ENCODE measurements around the gene SP9.

Gene SP9

DNA sequence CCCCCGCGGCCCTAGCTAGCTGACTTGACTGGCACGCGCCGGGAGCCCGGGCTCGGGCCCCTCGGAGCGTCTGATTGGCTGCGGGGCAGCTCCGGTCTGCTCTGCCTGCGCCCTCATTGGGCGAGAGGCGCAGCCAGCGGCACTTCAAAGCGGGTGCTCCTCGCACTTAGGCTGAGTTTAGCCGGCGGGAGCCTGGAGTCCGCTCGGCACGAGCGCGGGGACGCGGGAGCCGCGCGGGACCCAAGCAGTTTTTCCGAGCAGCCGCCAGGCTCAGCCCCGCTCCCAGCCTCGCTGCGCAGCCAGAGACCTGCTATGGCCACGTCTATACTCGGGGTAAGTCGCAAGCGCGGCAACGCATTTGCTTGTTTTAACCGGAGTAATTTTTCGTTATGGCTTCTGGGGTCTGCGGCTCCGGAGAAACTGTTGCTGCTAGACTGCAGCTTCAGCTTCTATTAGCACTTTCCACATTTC lies at the start of gene SP9:
TSS of gene SP9 (plus strand) at position 174 of the 471 bp plus-strand sequence. CDS start at position 313, 139 bp downstream.
- Mint-ChIP-seq H3K27ac (peak within 1 kb of the TSS; percentile 59), H3K4me1 (peaks cover 40% of the 10 kb centered on the region), H3K36me3 (ENCODE audit: low read depth) (peaks cover 4% of the 10 kb centered on the region), H3K27me3 (peaks cover 80% of the 10 kb centered on the region), H3K4me3 (peak within 1 kb of the TSS; percentile 60), H3K9me3 (no peaks in the 10 kb centered on the region)
- no peak for DNase-seq
- peak; percentile 39 for ATAC-seq

DNA sequence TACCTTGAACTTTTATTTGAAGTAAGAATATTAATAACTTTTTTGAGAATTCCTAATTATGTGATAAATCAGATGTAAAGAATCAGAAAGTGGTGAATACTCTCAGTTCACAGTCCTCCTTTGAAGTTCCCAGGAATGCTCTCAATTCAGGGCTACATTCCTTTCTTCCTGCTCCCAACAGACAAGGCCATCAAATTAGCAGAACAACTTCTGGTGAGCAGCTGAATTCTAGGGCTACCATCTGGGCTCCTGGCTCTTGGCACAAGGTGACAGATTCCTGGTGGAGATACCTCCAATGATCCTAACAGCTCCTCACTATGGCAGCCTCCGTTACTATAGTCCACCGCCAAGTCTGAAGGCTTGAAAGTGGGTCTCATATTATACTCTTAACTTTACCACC lies 48.6 kb upstream of the SP9 start:
- DNase-seq (no peak), ATAC-seq (no peak)
- Mint-ChIP-seq H3K27ac (no peak overlapping the region), H3K4me3 (no peak overlapping the region), H3K9me3 (no peaks in the 10 kb centered on the region), H3K36me3 (ENCODE audit: low read depth) (no peaks in the 10 kb centered on the region), H3K4me1 (no peaks in the 10 kb centered on the region), H3K27me3 (peaks cover 34% of the 10 kb centered on the region)

GRCh38 chr2:174292908-174293307 lies 41.8 kb upstream of the SP9 start:
- peaks cover 11% of the 10 kb centered on the region for H3K27me3 Mint-ChIP-seq
- H3K27ac Mint-ChIP-seq = no peak overlapping the region
- H3K4me3 Mint-ChIP-seq = no peak overlapping the region
- no peaks in the 10 kb centered on the region for H3K36me3 Mint-ChIP-seq (ENCODE audit: low read depth)
- H3K9me3 Mint-ChIP-seq = no peaks in the 10 kb centered on the region
- DNase-seq = no peak
- H3K4me1 Mint-ChIP-seq = no peaks in the 10 kb centered on the region
- ATAC-seq = no peak

GRCh38 chr2:174300114-174300513 lies 34.6 kb upstream of the SP9 start:
- Mint-ChIP-seq H3K36me3 (ENCODE audit: low read depth) (no peaks in the 10 kb centered on the region), H3K27ac (no peak overlapping the region), H3K9me3 (no peaks in the 10 kb centered on the region), H3K27me3 (peaks cover 10% of the 10 kb centered on the region), H3K4me1 (no peaks in the 10 kb centered on the region), H3K4me3 (no peak overlapping the region)
- ATAC-seq (no peak), DNase-seq (no peak)

- DNase-seq = no peak
- Mint-ChIP-seq H3K9me3 (no peaks in the 10 kb centered on the region), H3K27me3 (peaks cover 61% of the 10 kb centered on the region), H3K36me3 (ENCODE audit: low read depth) (peaks cover 1% of the 10 kb centered on the region), H3K27ac (no peak overlapping the region), H3K4me1 (no peaks in the 10 kb centered on the region), H3K4me3 (no peak overlapping the region)
- no peak for ATAC-seq
These were observed 22.0 kb upstream of the SP9 start for GRCh38 chr2:174312581-174313234.

DNA sequence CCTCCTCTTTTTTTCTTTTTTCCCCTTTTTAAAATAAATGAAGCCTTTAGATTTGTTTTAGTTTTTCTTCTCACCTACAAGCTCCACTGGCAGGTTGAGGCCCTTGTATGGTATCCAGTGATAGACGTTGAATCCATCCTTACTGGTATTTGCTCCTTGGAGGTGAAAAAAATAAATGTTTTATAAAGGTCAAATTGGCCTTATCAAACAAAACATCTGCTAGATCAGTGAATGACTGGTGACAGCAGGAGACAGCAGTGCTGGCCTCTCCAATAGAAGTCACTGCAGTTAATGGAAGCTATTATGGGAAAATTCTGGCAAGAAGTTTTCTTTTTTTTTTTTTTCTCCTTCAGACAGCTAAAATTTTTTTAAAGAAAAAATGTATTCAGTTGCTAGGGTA lies 12.6 kb upstream of the SP9 start:
- no peak for ATAC-seq
- H3K9me3 Mint-ChIP-seq = no peaks in the 10 kb centered on the region
- H3K27ac Mint-ChIP-seq = no peak overlapping the region
- DNase-seq = no peak
- H3K36me3 Mint-ChIP-seq (ENCODE audit: low read depth) = no peaks in the 10 kb centered on the region
- H3K27me3 Mint-ChIP-seq = peaks cover 68% of the 10 kb centered on the region
- H3K4me1 Mint-ChIP-seq = peaks cover 9% of the 10 kb centered on the region
- H3K4me3 Mint-ChIP-seq = no peak overlapping the region

GRCh38 chr2:174322746-174323145 lies 12.0 kb upstream of the SP9 start:
- peaks cover 15% of the 10 kb centered on the region for H3K4me1 Mint-ChIP-seq
- H3K36me3 Mint-ChIP-seq (ENCODE audit: low read depth) = no peaks in the 10 kb centered on the region
- no peak overlapping the region for H3K4me3 Mint-ChIP-seq
- ATAC-seq (no peak), DNase-seq (no peak)
- H3K27ac Mint-ChIP-seq = no peak overlapping the region
- no peaks in the 10 kb centered on the region for H3K9me3 Mint-ChIP-seq
- H3K27me3 Mint-ChIP-seq = peaks cover 72% of the 10 kb centered on the region

- no peaks in the 10 kb centered on the region for H3K9me3 Mint-ChIP-seq
- H3K4me1 Mint-ChIP-seq = peaks cover 23% of the 10 kb centered on the region
- H3K27me3 Mint-ChIP-seq = peaks cover 76% of the 10 kb centered on the region
- DNase-seq = no peak
- no peaks in the 10 kb centered on the region for H3K36me3 Mint-ChIP-seq (ENCODE audit: low read depth)
- ATAC-seq = no peak
- H3K27ac Mint-ChIP-seq = no peak overlapping the region
- no peak overlapping the region for H3K4me3 Mint-ChIP-seq
These were observed 10.2 kb upstream of the SP9 start for GRCh38 chr2:174324530-174324929.

GRCh38 chr2:174325373-174326160 lies 9.2 kb upstream of the SP9 start:
- no peak for ATAC-seq
- H3K27ac Mint-ChIP-seq = no peak overlapping the region

DNA sequence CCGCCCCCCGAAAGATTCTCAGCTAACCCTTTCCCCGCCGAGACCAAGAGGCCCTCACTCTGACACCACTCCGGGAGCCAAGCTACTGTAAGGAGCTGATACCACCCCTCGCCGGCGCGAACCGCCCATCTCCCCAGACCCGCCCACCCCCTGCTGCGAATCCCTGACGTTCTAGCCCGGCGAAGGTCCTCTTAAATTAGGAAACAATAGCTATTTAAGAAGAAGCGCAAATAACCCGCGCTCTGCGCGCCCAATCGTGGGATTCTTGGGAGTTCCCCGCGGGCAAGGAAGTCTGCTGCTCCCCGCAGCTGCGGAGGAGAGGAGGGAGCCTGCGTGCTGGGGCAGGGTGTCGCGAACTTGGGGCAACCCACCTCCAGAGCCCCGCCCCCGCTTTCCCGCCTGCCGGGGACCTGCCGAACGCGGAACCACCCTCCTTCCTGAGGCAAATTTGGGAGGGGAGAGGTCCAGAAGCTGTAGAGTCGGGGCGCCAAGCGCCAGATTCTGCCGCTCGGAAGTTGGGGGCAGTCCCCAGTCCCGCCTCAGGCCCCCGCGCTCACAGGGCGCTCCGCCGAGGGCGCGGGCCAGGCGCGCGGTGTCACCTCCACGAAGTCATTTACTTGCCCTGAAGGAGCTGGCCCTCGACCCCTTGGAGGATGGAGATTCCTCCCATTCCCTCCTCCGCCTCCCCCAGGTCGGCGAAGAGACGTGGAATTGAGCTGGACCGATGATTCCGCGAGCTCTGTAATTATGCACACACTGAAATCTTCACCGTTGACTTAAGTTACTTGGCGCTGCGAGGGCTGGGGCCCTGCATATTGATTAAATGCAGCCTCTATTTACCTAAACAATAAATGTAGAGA lies 8.4 kb upstream of the SP9 start:
- Mint-ChIP-seq H3K4me1 (peaks cover 23% of the 10 kb centered on the region), H3K4me3 (peak overlapping the region; percentile 72), H3K9me3 (no peaks in the 10 kb centered on the region), H3K27ac (no peak overlapping the region), H3K36me3 (ENCODE audit: low read depth) (no peaks in the 10 kb centered on the region), H3K27me3 (peaks cover 86% of the 10 kb centered on the region)
- ATAC-seq (peak; percentile 37), DNase-seq (no peak)

More at GRCh38 chr2:174325373-174326160, 9.2 kb upstream of the SP9 start:
- Mint-ChIP-seq H3K36me3 (ENCODE audit: low read depth) (no peaks in the 10 kb centered on the region), H3K4me3 (peak overlapping the region; percentile 53), H3K4me1 (peaks cover 23% of the 10 kb centered on the region), H3K27me3 (peaks cover 85% of the 10 kb centered on the region), H3K9me3 (no peaks in the 10 kb centered on the region)
- no peak for DNase-seq

DNA sequence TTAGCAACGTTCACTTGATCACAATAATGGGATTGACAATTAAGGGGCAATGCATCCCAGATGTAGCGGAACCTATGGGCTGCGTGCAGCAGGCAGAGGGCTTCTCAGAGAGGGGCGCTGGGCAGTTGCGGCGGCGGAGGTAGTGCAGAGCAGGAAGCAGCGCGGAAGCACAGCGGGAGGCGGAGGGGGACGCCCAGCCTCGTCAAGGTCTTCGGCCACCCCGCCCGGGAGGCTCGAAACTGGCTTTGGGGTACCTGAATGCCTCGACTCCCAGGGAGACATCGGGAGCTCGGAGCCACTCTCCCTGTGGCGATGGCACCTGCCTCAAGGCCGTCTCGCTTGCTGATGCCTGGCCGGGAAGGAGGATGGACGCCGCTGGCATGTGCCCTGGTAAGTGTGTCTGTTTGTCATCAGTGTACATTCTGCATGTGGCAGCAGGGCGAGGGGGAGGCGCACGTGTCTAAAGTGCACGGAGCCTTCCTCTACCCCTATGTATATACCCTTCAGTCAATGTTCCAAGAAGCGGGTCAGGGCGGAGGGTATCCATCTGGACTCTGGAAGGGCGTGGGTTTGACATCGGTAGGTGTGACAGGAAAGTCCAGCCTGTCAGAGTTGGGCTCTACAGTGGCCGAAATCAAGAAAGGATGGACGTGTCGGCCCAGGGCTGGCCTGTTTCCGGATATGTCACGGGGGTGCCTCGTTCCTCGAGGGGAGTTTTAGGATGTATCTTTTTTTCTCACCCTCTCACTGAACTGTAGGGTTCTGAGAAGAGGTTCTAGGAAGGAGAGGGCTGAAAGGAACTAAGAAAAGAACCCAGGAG lies 7.5 kb upstream of the SP9 start:
- peaks cover 88% of the 10 kb centered on the region for H3K27me3 Mint-ChIP-seq
- H3K27ac Mint-ChIP-seq = no peak overlapping the region
- ATAC-seq (peak; percentile 16), DNase-seq (no peak)
- no peaks in the 10 kb centered on the region for H3K36me3 Mint-ChIP-seq (ENCODE audit: low read depth)
- no peaks in the 10 kb centered on the region for H3K9me3 Mint-ChIP-seq
- peaks cover 27% of the 10 kb centered on the region for H3K4me1 Mint-ChIP-seq
- H3K4me3 Mint-ChIP-seq = peak overlapping the region; percentile 72

- Mint-ChIP-seq H3K4me3 (no peak overlapping the region), H3K9me3 (no peaks in the 10 kb centered on the region), H3K36me3 (ENCODE audit: low read depth) (no peaks in the 10 kb centered on the region), H3K27me3 (peaks cover 90% of the 10 kb centered on the region), H3K4me1 (peaks cover 32% of the 10 kb centered on the region), H3K27ac (no peak overlapping the region)
- ATAC-seq (no peak), DNase-seq (no peak)
These were observed 7.0 kb upstream of the SP9 start for GRCh38 chr2:174327841-174328113.

DNA sequence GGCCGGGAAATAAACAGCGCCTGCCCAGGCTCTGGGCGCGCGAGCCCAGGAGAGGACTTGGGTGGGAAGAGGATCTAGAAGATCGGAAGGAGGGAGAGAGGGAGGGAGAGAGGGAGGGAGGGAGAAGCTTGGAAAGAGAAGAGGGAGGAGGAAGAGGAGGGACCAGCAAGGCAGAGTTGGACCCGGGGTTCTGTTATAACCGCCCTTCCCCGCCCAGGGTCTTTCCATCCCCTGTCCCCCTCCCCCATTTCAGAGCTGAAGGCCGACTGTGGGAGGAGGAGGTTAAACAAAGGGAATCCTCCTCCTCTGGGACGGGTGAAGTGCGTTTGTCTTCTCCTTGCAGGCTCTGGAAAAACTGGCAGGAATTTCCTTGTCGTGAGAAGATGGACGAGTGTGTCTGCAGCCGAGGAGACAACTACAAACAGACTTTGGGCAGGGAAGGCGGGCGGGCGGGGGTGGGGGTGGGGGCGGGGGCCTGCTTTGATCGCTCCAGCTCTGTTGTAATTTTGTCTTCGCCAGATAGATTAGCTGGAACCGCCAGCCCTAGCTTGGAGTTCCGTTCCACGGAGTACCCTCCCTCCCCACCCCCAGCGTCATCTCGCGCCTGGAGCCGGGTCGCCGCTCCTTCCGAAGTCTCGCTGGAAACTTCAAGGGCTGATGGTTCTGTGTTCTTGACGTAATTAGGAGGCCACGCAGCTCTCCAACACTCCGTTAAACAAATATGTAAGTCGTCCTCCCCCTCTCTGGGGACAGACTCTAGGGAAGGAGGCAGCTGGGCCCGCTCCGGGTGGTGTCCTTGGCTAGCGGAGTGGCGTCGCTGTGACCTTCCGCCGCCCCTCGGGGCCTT lies 6.4 kb upstream of the SP9 start:
- Mint-ChIP-seq H3K4me1 (peaks cover 38% of the 10 kb centered on the region), H3K4me3 (peak overlapping the region; percentile 9), H3K36me3 (ENCODE audit: low read depth) (no peaks in the 10 kb centered on the region), H3K27ac (no peak overlapping the region), H3K9me3 (no peaks in the 10 kb centered on the region), H3K27me3 (peaks cover 91% of the 10 kb centered on the region)
- no peak for DNase-seq
- no peak for ATAC-seq

All from activated naive CD8-positive, alpha-beta T cell treated with anti-CD3 and anti-CD28 coated beads, Interleukin-2, amount 50 U/mL, for 24 hours (primary cell).